ENCODE data around the gene TRMT6.

Gene TRMT6

DNA sequence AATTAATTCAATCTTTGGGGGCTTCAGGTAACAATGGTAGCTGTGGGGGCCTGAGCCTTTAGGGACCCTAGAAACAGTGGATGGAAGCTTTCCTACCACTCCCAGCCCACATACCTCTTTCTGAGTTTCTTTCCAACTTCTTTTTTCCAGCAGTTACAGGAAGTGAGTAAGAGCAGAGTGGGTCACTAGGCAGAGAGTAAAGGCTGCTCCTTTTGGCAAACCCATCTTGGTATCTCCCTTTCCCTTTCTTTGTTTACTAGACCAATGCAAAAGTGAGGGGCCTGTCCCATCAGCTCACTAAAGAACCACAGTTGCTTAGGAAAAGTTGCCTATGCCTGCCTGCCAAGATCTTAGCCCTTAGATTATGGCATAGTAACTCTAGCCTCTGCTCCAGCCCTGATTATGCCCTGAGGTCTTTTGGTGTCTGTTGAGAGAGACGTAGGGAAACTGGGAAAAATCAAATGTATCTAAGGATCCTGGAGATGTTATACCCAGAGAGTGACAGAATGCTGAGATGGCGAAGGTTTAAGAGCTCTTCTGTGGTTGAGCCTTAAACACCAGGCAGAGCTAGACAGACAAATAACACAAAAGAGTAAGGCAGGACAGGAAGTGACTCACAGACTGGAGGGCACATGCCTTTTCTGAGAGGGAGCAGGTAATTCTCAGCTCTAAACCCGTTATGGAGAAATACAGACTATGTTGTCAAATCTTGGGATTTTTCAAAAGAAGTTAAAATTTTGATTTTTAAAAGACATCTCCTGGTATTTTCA is 31.3 kb downstream of the TRMT6 start:
- peak; percentile 89 for ATAC-seq
- TF ChIP-seq, protein P1, sequence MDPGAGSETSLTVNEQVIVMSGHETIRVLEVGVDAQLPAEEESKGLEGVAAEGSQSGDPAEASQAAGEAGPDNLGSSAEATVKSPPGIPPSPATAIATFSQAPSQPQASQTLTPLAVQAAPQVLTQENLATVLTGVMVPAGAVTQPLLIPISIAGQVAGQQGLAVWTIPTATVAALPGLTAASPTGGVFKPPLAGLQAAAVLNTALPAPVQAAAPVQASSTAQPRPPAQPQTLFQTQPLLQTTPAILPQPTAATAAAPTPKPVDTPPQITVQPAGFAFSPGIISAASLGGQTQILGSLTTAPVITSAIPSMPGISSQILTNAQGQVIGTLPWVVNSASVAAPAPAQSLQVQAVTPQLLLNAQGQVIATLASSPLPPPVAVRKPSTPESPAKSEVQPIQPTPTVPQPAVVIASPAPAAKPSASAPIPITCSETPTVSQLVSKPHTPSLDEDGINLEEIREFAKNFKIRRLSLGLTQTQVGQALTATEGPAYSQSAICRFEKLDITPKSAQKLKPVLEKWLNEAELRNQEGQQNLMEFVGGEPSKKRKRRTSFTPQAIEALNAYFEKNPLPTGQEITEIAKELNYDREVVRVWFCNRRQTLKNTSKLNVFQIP (CRISPR knock-in tag; IDR thresholded peaks at IDR 0.05; ENCODE audit: borderline replicate concordance, low read depth), result no peak
- no peak for TF ChIP-seq GLIS3 (CRISPR knock-in tag; IDR thresholded peaks at IDR 0.05)
- no peak for TF ChIP-seq ESRRG (CRISPR knock-in tag; IDR thresholded peaks at IDR 0.05)
- TF ChIP-seq ARNTL (CRISPR knock-in tag; IDR thresholded peaks at IDR 0.05; ENCODE audit: borderline replicate concordance, low read depth), result no peak
- TF ChIP-seq, protein P2, sequence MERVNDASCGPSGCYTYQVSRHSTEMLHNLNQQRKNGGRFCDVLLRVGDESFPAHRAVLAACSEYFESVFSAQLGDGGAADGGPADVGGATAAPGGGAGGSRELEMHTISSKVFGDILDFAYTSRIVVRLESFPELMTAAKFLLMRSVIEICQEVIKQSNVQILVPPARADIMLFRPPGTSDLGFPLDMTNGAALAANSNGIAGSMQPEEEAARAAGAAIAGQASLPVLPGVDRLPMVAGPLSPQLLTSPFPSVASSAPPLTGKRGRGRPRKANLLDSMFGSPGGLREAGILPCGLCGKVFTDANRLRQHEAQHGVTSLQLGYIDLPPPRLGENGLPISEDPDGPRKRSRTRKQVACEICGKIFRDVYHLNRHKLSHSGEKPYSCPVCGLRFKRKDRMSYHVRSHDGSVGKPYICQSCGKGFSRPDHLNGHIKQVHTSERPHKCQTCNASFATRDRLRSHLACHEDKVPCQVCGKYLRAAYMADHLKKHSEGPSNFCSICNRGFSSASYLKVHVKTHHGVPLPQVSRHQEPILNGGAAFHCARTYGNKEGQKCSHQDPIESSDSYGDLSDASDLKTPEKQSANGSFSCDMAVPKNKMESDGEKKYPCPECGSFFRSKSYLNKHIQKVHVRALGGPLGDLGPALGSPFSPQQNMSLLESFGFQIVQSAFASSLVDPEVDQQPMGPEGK (CRISPR knock-in tag; IDR thresholded peaks at IDR 0.05; ENCODE audit: borderline replicate concordance), result no peak
- TF ChIP-seq, protein P3, sequence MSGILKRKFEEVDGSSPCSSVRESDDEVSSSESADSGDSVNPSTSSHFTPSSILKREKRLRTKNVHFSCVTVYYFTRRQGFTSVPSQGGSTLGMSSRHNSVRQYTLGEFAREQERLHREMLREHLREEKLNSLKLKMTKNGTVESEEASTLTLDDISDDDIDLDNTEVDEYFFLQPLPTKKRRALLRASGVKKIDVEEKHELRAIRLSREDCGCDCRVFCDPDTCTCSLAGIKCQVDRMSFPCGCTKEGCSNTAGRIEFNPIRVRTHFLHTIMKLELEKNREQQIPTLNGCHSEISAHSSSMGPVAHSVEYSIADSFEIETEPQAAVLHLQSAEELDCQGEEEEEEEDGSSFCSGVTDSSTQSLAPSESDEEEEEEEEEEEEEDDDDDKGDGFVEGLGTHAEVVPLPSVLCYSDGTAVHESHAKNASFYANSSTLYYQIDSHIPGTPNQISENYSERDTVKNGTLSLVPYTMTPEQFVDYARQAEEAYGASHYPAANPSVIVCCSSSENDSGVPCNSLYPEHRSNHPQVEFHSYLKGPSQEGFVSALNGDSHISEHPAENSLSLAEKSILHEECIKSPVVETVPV (CRISPR knock-in tag; IDR thresholded peaks at IDR 0.05), result no peak
- TF ChIP-seq, protein P4, sequence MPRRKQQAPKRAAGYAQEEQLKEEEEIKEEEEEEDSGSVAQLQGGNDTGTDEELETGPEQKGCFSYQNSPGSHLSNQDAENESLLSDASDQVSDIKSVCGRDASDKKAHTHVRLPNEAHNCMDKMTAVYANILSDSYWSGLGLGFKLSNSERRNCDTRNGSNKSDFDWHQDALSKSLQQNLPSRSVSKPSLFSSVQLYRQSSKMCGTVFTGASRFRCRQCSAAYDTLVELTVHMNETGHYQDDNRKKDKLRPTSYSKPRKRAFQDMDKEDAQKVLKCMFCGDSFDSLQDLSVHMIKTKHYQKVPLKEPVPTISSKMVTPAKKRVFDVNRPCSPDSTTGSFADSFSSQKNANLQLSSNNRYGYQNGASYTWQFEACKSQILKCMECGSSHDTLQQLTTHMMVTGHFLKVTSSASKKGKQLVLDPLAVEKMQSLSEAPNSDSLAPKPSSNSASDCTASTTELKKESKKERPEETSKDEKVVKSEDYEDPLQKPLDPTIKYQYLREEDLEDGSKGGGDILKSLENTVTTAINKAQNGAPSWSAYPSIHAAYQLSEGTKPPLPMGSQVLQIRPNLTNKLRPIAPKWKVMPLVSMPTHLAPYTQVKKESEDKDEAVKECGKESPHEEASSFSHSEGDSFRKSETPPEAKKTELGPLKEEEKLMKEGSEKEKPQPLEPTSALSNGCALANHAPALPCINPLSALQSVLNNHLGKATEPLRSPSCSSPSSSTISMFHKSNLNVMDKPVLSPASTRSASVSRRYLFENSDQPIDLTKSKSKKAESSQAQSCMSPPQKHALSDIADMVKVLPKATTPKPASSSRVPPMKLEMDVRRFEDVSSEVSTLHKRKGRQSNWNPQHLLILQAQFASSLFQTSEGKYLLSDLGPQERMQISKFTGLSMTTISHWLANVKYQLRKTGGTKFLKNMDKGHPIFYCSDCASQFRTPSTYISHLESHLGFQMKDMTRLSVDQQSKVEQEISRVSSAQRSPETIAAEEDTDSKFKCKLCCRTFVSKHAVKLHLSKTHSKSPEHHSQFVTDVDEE (CRISPR knock-in tag; IDR thresholded peaks at IDR 0.05), result no peak
- TF ChIP-seq SNAI2 (CRISPR knock-in tag; IDR thresholded peaks at IDR 0.05), result no peak
- TF ChIP-seq RARB (CRISPR knock-in tag; IDR thresholded peaks at IDR 0.05), result no peak
- TF ChIP-seq PPARA (CRISPR knock-in tag; IDR thresholded peaks at IDR 0.05; ENCODE audit: borderline replicate concordance), result no peak
- no peak for TF ChIP-seq ISL1 (CRISPR knock-in tag; IDR thresholded peaks at IDR 0.05)
- no peak for TF ChIP-seq TCF4 (CRISPR knock-in tag; IDR thresholded peaks at IDR 0.05; ENCODE audit: borderline replicate concordance)

DNA sequence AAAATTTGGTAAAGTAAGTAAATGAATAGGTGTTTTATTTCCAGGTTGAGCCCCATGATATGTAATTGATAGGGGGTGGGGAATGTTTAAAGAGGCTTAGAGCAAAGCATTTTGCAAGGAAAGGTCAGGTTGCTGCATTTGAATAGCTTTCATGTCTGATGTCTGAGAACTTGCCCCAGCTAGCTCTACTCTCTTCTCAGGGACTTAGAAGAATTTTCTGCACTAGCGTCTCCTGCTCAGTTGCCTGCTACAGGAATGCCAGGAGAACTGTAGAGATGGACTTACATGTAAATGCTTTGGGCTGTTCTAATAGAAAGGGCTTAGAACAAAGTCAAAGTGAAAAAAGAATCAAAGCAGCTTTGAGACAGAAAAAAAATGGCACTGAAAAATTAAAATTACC is 35.5 kb downstream of the TRMT6 start:
- no peak for ATAC-seq
- TF ChIP-seq BACH2 (CRISPR knock-in tag; IDR thresholded peaks at IDR 0.05; ENCODE audit: borderline replicate concordance) (no peak), ISL1 (CRISPR knock-in tag; IDR thresholded peaks at IDR 0.05) (no peak), ZFP30 (CRISPR knock-in tag; IDR thresholded peaks at IDR 0.05) (no peak), ZNF70 (CRISPR knock-in tag; IDR thresholded peaks at IDR 0.05) (no peak)

DNA sequence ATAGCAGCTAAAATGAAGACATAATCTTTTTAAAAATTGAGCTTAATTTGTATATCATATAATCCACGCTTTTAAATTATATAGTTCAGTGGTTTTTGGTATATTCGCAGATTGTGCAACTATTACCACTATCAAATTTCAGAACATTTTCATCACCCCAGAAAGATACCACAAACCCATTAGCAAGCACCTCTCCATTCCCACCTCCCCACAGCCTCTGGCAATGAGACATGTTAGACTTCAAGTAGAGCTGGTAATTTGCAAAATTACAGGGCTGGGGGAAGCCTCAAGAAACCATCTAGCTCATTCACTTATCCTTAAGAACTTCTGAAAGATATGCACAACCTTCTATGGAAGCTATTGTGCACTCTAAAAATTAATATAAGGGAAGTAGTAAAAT is 37.2 kb downstream of the TRMT6 start:
- no peak for ATAC-seq
- no peak for TF ChIP-seq ZFP3 (CRISPR knock-in tag; IDR thresholded peaks at IDR 0.05)
- no peak for TF ChIP-seq TCF4 (CRISPR knock-in tag; IDR thresholded peaks at IDR 0.05; ENCODE audit: borderline replicate concordance)
- no peak for TF ChIP-seq ESRRG (CRISPR knock-in tag; IDR thresholded peaks at IDR 0.05)
- TF ChIP-seq OSR1 (CRISPR knock-in tag; IDR thresholded peaks at IDR 0.05), result no peak
- TF ChIP-seq ZNF70 (CRISPR knock-in tag; IDR thresholded peaks at IDR 0.05), result no peak
- no peak for TF ChIP-seq ISL1 (CRISPR knock-in tag; IDR thresholded peaks at IDR 0.05)
- TF ChIP-seq, protein P5, sequence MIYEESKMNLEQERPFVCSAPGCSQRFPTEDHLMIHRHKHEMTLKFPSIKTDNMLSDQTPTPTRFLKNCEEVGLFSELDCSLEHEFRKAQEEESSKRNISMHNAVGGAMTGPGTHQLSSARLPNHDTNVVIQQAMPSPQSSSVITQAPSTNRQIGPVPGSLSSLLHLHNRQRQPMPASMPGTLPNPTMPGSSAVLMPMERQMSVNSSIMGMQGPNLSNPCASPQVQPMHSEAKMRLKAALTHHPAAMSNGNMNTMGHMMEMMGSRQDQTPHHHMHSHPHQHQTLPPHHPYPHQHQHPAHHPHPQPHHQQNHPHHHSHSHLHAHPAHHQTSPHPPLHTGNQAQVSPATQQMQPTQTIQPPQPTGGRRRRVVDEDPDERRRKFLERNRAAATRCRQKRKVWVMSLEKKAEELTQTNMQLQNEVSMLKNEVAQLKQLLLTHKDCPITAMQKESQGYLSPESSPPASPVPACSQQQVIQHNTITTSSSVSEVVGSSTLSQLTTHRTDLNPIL (CRISPR knock-in tag; IDR thresholded peaks at IDR 0.05; ENCODE audit: low read depth), result no peak
- TF ChIP-seq CSDC2 (CRISPR knock-in tag; IDR thresholded peaks at IDR 0.05), result no peak
- TF ChIP-seq ARNTL (CRISPR knock-in tag; IDR thresholded peaks at IDR 0.05; ENCODE audit: borderline replicate concordance, low read depth), result no peak
- TF ChIP-seq ZNF565 (CRISPR knock-in tag; conservative IDR thresholded peaks at IDR 0.05; ENCODE audit: low read depth), result no peak
- no peak for TF ChIP-seq GLIS3 (CRISPR knock-in tag; IDR thresholded peaks at IDR 0.05)
- TF ChIP-seq PPARA (CRISPR knock-in tag; IDR thresholded peaks at IDR 0.05; ENCODE audit: borderline replicate concordance), result no peak
- TF ChIP-seq RARB (CRISPR knock-in tag; IDR thresholded peaks at IDR 0.05), result no peak
- TF ChIP-seq, protein P1 (CRISPR knock-in tag; IDR thresholded peaks at IDR 0.05; ENCODE audit: borderline replicate concordance, low read depth), result no peak

Measured in SK-N-SH treated with all-trans-retinoic acid at 6 μM for 48 hours (cell line).